GM21390 (cell line): Measurements from ENCODE around the gene RTTN.

Experiments
- ATAC-seq: cut with Tn5 transposase; IDR thresholded peaks from one replicate; pipeline ENCODE4 v1.9.1; 2021; ENCODE audit not compliant: unreplicated experiment

The RTTN gene

GRCh38 chr18:70200286-70200685 lies 5.2 kb downstream of the RTTN start:
- ATAC-seq = no peak

GRCh38 chr18:70197844-70198243 lies 7.6 kb downstream of the RTTN start:
- no peak for ATAC-seq

GRCh38 chr18:70197026-70197425 lies 8.5 kb downstream of the RTTN start:
- no peak for ATAC-seq

GRCh38 chr18:70195852-70196434 lies 9.5 kb downstream of the RTTN start:
- peak; percentile 27 for ATAC-seq

GRCh38 chr18:70195014-70195614 lies 10.4 kb downstream of the RTTN start:
- ATAC-seq = peak; percentile 38

- peak; percentile 87 for ATAC-seq
Observed at GRCh38 chr18:70194227-70194890, 11.1 kb downstream of the RTTN start.

- no peak for ATAC-seq
Observed at GRCh38 chr18:70190529-70190928, 15.0 kb downstream of the RTTN start.

GRCh38 chr18:70188113-70188512 lies 17.4 kb downstream of the RTTN start:
- ATAC-seq = no peak

GRCh38 chr18:70183441-70183840 lies 22.0 kb downstream of the RTTN start:
- no peak for ATAC-seq

- ATAC-seq = no peak
Observed at GRCh38 chr18:70182548-70182947, 22.9 kb downstream of the RTTN start.

GRCh38 chr18:70181725-70182124 lies 23.8 kb downstream of the RTTN start:
- no peak for ATAC-seq

- no peak for ATAC-seq
Observed at GRCh38 chr18:70181015-70181414, 24.5 kb downstream of the RTTN start.

GRCh38 chr18:70176537-70176936 lies 28.9 kb downstream of the RTTN start:
- no peak for ATAC-seq

GRCh38 chr18:70175216-70175615 lies 30.3 kb downstream of the RTTN start:
- no peak for ATAC-seq

GRCh38 chr18:70172225-70172624 lies 33.3 kb downstream of the RTTN start:
- no peak for ATAC-seq

GRCh38 chr18:70169747-70170146 lies 35.7 kb downstream of the RTTN start:
- ATAC-seq = no peak

GRCh38 chr18:70166668-70167067 lies 38.8 kb downstream of the RTTN start:
- ATAC-seq = no peak

- ATAC-seq = peak; percentile 79
Observed at GRCh38 chr18:70165936-70166335, 39.6 kb downstream of the RTTN start.

- no peak for ATAC-seq
Observed at GRCh38 chr18:70160073-70160678, 45.3 kb downstream of the RTTN start.

- peak; percentile 92 for ATAC-seq
Observed at GRCh38 chr18:70158992-70159717, 46.3 kb downstream of the RTTN start.

- no peak for ATAC-seq
Observed at GRCh38 chr18:70156886-70157285, 48.6 kb downstream of the RTTN start.
